Breast epithelium (tissue), 3 donors: Measurements from ENCODE around the gene NADK.

Source experiments
- CTCF ChIP-seq, 3 donors: fragments of 450-650 bp; IDR thresholded peaks; one replicate each; pipeline ENCODE4 v1.5.1; 2016 to 2017; ENCODE audit warnings: antibody characterized with exemption in 3 of 3, mild to moderate bottlenecking in 3 of 3, moderate library complexity in 3 of 3
- POLR2A ChIP-seq: fragments of 450-650 bp; IDR thresholded peaks from one replicate; pipeline ENCODE4 v1.6.1; 2016; ENCODE audit warnings: antibody characterized with exemption, mild to moderate bottlenecking, moderate library complexity

DNA sequence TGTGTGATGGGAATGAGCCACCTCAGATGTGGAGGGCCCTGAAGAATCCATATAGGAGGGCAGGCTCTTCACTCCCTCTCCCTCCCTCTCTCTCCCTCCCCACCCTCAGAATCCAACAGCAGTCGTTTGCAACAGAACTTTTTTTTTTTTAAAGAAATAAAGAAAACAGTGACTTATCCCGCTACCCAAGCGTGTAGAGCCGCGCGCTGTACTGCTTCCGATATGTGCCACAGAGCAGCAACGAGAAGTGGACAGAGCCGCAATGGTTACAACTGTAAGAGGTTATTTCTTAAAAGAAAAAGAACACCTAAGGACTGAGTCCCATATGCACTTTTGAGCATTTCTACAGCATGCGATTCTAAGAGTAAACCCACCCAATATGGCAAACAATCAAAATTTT is 7.4 kb upstream of the NADK start:
- TF ChIP-seq CTCF (IDR thresholded peaks at IDR 0.05): no peak
- TF ChIP-seq POLR2A: no peak
